Type B pancreatic cell (in vitro differentiated cells): ENCODE results near the gene ATP8A2. TPM values are rescaled to one million over a fixed set of nuclear protein-coding genes. Genes with fewer than 3 reads are reported as not detected.

ENCODE experiments used
- DNase-seq: peaks from one replicate; pipeline ENCODE4 v3.0.0; 2021; ENCODE audit warnings: mixed read lengths; ENCODE audit not compliant: unreplicated experiment; ENCODE audit errors: extremely low spot score
- H3K27ac Mint-ChIP-seq: 2 replicates; pipeline ENCODE4 v1.8.0; 2021; ENCODE audit warnings: mild to moderate bottlenecking, mixed read lengths
- H3K27me3 Mint-ChIP-seq: 2 replicates; pipeline ENCODE4 v1.8.0; 2021; ENCODE audit warnings: mixed read lengths
- H3K36me3 Mint-ChIP-seq: 2 replicates; pipeline ENCODE4 v1.8.0; 2021; ENCODE audit warnings: mixed read lengths
- H3K4me1 Mint-ChIP-seq: one replicate; pipeline ENCODE4 v1.8.0; 2021; ENCODE audit warnings: mixed read lengths; ENCODE audit not compliant: unreplicated experiment
- H3K4me3 Mint-ChIP-seq: 2 replicates; pipeline ENCODE4 v1.8.0; 2021; ENCODE audit warnings: mild to moderate bottlenecking, mixed read lengths
- H3K9me3 Mint-ChIP-seq: 2 replicates; pipeline ENCODE4 v1.8.0; 2021; ENCODE audit warnings: mixed read lengths
- total RNA-seq: library from RNA; stranded (reverse); gene quantifications from 2 replicates; pipeline ENCODE4 v1.2.1, GENCODE V29; 2021; ENCODE audit warnings: low replicate concordance
- TF ChIP-seq, protein P1 (sequence below): fragments of 200-600 bp; sonication (generic); conservative IDR thresholded peaks from 2 replicates; pipeline ENCODE4 v1.5.0; 2021; ENCODE audit warnings: antibody characterized with exemption, mild to moderate bottlenecking

The ATP8A2 gene
- total RNA-seq, 1 donor from 2014 or later, result 13.8 TPM

DNA sequence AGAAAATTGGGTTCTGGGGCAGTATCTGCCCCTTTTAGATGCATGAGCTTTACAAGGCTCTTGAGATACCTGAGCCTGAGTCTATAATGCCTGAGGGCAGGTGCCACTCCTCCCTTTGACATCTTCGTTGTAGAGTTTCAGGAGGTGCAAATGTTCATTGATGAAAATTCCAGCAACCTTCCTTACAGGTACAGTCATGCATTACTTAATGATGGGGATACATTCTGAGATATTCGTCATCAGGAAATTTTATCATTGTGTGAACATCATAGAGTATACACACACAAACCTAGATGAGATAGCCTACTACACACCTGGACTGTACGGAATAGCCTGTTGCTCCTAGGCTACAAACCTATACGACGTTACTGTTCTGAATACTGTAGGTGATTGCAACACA is 370.0 kb downstream of the ATP8A2 start:
- TF ChIP-seq, protein P1, sequence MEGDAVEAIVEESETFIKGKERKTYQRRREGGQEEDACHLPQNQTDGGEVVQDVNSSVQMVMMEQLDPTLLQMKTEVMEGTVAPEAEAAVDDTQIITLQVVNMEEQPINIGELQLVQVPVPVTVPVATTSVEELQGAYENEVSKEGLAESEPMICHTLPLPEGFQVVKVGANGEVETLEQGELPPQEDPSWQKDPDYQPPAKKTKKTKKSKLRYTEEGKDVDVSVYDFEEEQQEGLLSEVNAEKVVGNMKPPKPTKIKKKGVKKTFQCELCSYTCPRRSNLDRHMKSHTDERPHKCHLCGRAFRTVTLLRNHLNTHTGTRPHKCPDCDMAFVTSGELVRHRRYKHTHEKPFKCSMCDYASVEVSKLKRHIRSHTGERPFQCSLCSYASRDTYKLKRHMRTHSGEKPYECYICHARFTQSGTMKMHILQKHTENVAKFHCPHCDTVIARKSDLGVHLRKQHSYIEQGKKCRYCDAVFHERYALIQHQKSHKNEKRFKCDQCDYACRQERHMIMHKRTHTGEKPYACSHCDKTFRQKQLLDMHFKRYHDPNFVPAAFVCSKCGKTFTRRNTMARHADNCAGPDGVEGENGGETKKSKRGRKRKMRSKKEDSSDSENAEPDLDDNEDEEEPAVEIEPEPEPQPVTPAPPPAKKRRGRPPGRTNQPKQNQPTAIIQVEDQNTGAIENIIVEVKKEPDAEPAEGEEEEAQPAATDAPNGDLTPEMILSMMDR, result no peak
- Mint-ChIP-seq H3K27ac (no peak overlapping the region), H3K27me3 (no peaks in the 10 kb centered on the region), H3K9me3 (no peaks in the 10 kb centered on the region), H3K36me3 (peaks cover under 1% of the 10 kb centered on the region), H3K4me3 (no peak overlapping the region), H3K4me1 (peaks cover 32% of the 10 kb centered on the region)
- DNase-seq, result no peak

DNA sequence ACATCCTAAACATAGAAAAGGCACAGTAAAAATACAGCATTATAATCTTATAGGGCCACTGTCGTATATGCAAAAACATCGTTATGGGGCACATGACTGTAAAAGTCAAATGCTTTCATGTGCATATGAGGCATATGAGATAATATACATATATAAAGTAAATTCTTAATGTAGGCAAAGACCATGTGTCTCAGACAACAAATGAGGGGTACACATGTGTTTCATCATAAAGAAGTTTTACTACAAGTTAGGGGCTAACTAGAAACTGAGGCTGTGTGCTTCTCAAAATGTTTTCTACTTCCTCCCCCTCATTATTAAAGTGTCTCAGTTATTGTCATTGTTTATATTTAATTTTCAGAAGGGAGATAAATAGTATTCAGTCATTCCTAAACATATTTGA is 370.4 kb downstream of the ATP8A2 start:
- TF ChIP-seq, protein P1, result no peak
- H3K36me3 Mint-ChIP-seq, result no peaks in the 10 kb centered on the region
- H3K27ac Mint-ChIP-seq, result no peak overlapping the region
- no peaks in the 10 kb centered on the region for H3K27me3 Mint-ChIP-seq
- no peak overlapping the region for H3K4me3 Mint-ChIP-seq
- no peak for DNase-seq
- no peaks in the 10 kb centered on the region for H3K9me3 Mint-ChIP-seq
- peaks cover 36% of the 10 kb centered on the region for H3K4me1 Mint-ChIP-seq

DNA sequence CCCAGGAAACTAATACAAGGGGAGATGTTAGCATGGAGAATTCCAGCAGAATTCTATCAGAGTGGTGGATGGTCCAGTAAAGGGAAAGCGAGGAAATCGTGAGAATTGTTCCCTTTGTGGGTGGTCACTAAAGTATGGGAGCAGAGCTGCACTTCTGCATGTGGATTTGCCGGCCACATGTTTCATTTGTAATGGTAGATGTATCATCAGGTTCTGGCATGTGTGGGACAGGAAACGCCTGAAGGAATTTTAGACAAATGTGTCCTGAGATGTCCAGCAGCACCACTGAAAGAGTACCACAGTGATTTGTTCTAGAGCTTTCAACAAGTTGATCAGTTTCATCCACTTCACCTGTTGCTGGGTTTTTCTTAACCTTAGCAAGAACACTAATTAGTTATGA is 371.6 kb downstream of the ATP8A2 start:
- Mint-ChIP-seq H3K27ac (no peak overlapping the region), H3K4me3 (no peak overlapping the region), H3K4me1 (peaks cover 37% of the 10 kb centered on the region), H3K9me3 (no peaks in the 10 kb centered on the region), H3K36me3 (no peaks in the 10 kb centered on the region), H3K27me3 (peaks cover 3% of the 10 kb centered on the region)
- TF ChIP-seq, protein P1, result no peak
- DNase-seq, result no peak

DNA sequence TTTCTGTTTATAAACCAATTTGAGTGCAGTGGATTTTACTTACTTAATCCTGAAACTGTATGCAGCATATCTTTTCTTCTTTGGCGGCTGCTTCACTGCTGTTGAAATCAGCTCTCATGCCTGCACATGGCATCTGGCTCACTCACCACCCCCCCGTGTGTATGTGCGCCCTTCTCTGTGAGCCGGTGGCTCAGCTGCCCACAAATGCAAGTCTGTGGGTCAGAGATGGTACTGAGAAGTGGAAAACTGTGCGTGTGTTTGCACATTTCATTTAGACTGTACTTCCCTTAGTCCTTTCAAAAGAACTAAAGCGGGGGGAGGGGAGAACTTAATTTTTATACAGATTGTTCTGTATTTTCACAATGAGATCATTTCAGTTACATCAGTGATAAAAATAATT is 372.4 kb downstream of the ATP8A2 start:
- no peak overlapping the region for H3K27ac Mint-ChIP-seq
- peaks cover 5% of the 10 kb centered on the region for H3K27me3 Mint-ChIP-seq
- peaks cover 37% of the 10 kb centered on the region for H3K4me1 Mint-ChIP-seq

DNA sequence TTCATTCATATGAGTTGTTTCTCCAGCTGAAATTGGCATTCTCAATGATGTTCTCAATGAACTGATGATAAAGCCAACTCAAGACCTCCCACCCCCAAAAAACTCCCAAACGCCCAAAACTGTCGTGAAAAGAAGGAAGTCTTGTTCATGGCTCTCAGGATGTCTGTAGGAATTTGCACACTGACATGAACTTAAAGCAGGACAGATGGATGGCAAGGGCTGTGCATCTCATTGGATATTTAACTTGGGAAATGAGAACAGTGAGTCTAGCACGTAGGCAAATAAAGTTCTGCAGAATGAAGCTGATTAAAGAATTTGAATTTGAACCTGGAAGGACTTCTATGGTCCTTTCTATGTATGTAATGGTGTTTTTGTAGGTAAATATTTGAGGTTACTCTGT is 374.4 kb downstream of the ATP8A2 start:
- Mint-ChIP-seq H3K9me3 (no peaks in the 10 kb centered on the region), H3K27ac (no peak overlapping the region), H3K36me3 (no peaks in the 10 kb centered on the region), H3K4me3 (no peak overlapping the region), H3K27me3 (peaks cover 7% of the 10 kb centered on the region), H3K4me1 (peaks cover 37% of the 10 kb centered on the region)
- DNase-seq, result no peak
- TF ChIP-seq, protein P1, result no peak

More for the DNA sequence above, 372.4 kb downstream of the ATP8A2 start:
- no peak overlapping the region for H3K4me3 Mint-ChIP-seq
- H3K36me3 Mint-ChIP-seq, result no peaks in the 10 kb centered on the region
- TF ChIP-seq, protein P1, result no peak
- no peaks in the 10 kb centered on the region for H3K9me3 Mint-ChIP-seq
- no peak for DNase-seq

DNA sequence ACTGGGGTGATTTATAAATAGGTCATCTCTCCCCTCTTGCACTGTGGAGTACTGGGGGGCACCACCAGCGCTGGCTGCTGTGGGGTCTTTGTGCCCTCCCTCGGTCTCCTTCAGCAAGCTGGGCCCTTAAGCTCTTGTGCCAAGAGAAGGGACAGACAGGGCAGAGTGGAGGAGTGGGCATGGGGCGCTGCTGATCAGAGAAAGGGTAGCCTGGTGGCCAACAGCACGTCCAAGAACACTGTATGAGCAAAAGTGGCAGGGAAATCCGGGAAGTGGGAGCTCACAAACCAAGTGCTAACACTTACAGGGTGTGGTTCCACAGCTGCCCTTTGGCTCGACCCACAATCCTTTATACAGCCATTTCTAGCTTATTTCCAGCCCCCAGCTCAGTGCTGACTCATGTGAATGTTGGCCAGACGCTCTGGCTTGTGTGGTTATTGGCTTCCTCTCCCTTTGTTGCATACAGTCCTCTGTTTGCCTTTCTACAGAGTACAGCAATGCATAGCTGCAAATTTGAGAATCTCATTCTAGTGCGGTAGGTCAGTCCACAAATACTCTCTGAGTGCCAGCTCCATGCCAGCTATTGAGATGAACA is 381.3 kb downstream of the ATP8A2 start:
- DNase-seq, result no peak
- Mint-ChIP-seq H3K4me1 (peaks cover 28% of the 10 kb centered on the region), H3K4me3 (no peak overlapping the region), H3K27me3 (peaks cover 8% of the 10 kb centered on the region), H3K9me3 (no peaks in the 10 kb centered on the region), H3K36me3 (no peaks in the 10 kb centered on the region), H3K27ac (no peak overlapping the region)
- TF ChIP-seq, protein P1, result no peak
